ENCODE results near the gene RBMS3.
"Not testable (repeated sequence)": the region's sequence is repeated elsewhere in the genome, so short reads cannot be mapped to it uniquely, and the experiment has no call there.

The RBMS3 gene

DNA sequence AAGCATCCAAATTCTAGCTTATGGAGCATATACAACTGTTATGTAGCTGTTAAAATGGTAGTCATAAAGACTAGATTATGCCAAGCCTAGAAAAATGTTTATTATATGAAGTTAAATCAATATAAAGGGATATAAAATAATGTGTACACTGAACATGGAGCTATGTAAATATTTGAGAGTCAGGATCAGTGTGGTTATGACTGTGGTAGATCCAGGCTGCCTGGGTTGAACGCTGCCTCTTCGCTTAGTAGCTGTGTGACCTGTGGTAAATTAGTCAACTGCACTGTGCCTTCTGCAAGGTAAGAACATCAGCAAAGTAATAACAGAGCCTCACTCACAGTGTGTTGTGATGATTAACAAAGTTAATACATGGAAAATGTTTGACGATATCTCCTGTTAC, 212.2 kb downstream of the RBMS3 start:
- no peak for DNase-seq

DNA sequence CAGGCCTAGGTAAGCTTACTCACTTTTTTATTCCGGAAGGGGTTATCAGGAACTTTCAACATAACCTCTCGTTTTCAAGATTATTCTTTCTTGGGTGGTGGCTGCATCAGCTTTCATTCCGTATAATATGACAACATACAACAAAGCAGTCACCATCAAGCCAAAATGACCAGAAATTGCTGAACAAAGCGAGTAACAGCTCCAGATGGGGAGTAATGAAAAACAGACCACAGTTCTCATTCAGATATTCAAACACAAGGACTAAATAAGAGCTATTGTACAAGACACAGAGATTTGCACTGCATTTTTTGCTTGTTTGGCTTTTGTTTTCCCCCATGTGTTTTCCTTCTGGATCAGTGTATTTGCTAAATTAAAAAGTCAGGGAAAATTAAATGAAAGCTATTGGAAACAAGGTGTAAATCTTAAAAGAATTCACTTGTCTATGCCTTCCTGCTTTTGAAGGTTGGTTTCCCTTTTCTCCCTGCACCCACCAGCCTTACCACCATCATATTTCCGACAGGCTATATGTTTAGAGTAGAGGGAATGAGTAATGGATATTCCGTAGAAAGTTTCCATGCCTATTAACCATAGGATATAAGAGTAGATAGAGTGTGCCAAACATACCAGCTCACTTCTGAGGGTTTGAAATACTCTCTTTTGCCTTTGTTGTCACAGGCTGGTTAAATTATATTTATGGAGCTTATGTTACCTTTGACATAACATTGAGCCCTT, 213.6 kb downstream of the RBMS3 start:
- DNase-seq = no peak

DNA sequence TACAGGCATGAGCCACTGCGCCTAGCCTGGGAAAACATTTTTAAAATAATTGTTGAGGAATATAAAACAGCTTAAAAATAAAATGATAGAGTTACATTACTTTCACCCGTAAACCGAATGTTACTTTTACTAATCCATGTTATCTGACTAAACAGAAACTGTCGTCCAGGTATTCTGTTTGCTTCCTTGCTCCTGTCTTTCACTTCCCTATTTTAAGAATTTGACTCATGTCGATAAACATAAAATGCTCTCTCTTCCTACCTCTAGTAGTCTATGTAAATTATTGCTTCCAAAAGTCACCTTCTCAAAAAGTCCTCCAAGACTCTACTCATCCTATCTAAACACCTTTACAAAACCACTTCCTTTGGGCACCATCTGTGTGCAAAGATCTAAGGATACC, 216.4 kb downstream of the RBMS3 start:
- no peak for DNase-seq

DNA sequence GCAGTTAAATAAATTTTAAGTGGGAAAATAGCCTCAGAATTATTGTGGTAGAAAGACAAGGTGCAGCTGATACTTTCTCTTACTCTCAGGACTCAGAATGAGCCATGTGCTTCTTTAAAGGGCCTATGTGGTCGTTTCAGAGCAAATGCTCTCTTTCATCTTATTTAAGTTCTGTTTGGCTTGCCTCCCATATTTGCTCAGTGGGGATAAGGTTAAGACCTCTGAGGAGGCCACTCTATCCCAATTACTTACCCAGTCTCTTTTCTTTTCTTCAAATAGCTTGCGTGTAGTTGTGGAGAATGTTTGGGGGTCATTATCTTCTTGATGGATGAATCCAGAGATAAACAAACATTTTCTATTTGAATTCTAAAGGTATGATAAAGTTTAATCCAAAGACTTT, 221.9 kb downstream of the RBMS3 start:
- no peak for DNase-seq

DNA sequence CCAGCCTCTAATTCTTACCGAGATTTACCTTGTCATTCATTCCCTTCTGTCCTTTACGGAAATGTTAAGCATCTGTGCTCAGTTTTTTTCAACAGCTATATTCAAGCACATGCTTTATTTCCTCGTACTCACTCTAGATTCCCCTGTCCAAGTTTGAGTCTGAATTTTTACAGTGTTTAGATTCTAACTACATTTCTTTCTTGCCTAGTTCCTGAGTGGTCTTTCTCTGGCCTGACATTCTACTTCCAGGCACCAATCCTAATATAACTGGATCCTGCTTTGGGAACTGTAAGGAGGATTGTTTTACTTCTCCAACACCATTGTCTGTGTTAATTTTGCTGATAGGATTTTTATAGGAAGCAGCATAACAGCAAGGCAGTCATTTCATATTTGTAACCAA, 222.4 kb downstream of the RBMS3 start:
- no peak for DNase-seq

DNA sequence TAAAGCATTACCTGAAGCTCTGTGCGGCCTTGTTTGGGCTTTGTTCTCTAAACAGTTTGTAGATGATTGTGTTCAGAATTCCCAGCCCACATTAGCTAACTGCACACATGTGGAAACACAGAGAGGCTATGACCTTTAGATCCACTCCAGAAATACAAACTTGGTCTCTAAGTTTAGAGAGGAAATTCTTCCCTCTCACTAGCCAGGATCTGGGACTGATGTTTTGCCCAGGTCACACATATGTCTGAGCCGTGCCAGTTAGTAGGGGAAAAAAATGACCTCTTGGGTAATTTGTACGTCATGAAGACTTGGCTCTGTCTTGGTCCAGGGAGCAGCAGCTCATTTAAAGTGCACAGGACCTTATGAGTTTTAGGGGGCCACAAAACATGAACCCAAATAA, 223.1 kb downstream of the RBMS3 start:
- no peak for DNase-seq

DNA sequence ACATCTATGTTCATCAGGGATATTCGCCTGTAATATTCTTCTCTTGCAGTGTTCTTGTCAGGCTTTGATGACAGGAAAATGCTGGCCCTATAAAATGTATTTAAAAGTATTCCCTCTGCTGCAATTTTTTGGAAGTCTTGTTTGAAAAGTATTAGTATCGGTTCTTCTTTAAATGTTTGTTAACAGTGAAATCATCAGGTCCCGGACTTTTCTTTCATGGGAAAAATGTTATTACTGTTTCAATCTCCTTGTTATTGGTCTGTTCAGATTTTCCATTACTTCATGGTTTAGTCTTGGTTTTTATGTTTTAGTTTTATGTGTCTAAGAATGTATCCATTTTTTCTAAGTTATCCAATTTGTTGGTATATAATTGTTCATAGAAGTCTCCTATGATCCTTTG, 225.6 kb downstream of the RBMS3 start:
- DNase-seq = no peak

GRCh38 chr3:29511701-29512100, 230.8 kb downstream of the RBMS3 start:
- DNase-seq = no peak

- DNase-seq = no peak
These were observed 231.8 kb downstream of the RBMS3 start for GRCh38 chr3:29512641-29513040.

- DNase-seq = no peak
These were observed 232.4 kb downstream of the RBMS3 start for GRCh38 chr3:29513236-29513635.

- no peak for DNase-seq
These were observed 233.3 kb downstream of the RBMS3 start for GRCh38 chr3:29514170-29514569.

- no peak for DNase-seq
These were observed 234.0 kb downstream of the RBMS3 start for GRCh38 chr3:29514912-29515311.

DNA sequence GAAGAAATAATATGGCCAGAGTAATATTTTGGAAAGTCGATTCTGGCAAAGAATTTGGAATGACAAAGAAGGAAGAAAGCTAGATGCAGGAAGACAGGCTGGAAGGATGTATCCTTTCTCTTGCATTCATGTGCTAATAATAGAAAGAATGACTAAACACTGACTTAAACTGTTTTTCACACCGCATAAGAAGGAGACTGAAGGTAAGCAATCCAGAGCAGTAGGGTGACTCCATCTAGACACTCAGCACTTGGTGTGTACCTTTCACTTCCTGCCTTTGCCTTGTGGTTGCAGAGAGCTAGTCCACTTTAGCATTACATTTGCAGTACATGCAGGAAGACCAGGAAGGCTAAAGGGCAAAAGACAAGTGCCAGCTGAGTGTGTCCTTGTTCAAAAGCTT, 234.6 kb downstream of the RBMS3 start:
- no peak for DNase-seq

DNA sequence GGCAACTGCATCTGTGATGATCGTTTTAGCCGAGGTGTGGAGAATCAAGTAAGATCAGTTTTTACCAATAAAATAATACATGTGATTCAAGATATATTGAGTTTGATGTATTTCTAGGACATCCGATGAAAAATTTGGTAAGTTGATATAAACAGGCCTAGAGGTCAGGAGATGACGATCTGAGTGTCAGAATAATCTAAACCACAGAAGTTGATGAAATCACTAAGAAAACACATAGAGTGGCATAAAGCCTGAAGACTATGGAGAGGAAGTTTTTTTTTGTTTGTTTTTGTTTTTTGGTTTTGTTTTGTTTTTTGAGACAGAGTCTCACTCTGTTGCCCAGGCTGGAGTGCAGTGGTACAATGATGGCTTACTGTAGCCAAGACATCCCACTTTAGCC, 235.3 kb downstream of the RBMS3 start:
- no peak for DNase-seq

DNA sequence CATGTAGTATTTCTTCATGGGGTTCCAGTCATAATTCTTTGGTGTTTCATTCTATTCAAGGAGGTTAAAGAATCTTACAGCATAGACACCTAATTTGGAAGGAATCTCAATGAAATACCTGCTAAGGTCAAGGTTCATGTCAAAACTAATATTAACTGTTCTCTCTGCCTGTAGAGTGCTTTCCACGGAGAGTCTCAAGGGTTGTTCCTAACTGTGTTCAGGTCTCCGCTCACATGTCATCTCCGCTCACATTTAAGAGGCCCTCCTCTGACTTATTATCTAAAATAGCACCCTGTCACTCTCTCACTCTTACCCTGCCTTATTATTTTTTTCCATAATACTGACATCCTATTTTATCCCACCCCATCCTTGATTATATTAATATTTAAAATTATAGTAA, 239.9 kb downstream of the RBMS3 start:
- no peak for DNase-seq

- no peak for DNase-seq
These were observed 240.4 kb downstream of the RBMS3 start for GRCh38 chr3:29521293-29521692.

DNA sequence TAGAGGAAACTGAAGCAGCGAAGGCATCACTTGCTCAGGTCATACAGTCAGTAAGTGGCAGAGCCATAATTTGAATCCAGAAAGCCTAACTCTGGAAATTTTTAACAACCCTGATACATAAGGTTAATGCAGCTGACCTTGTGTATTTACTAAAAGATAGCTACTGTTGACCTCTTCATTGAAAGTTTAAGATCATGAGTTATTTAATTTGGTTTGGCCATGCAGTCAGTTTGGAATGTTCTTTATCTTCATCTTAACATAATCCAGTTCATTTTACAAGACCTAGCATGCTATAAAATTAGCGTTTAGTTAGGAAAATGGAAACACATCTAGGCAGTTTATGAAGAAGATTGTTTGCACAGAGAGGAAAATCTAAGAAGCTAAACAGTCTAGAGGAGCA, 240.9 kb downstream of the RBMS3 start:
- no peak for DNase-seq

- DNase-seq = not testable (repeated sequence)
These were observed 243.6 kb downstream of the RBMS3 start for GRCh38 chr3:29524433-29524832.

DNA sequence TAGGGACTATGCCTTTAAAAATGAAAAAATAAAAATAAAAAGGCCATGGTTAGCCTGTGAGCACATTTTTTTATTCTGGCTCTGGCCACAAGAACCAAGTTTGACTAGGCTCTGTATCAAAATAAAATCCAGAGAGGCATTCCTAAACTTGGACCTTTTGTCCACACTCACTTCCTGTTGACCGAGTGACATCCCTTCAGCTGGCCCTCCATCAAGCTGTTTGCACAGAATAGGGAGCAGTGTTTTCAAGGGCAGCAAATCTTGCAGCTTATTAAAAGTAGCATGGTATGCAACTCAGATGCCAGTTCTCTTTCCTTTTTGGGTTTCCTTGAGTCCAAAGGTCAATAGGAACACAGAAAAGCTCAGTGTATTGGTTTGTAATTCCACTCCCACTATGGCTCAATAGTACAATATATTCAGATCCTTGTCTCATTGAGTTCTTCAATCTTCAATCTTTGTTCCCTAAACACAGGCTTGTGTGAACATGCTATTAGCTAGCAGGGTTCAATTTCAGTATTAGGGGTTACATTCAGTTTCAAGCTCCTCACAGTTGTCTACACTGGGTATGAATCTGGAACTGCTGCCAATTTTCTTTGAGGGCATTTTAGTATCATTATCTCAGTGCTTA, 244.5 kb downstream of the RBMS3 start:
- no peak for DNase-seq

GRCh38 chr3:29527246-29527645, 246.4 kb downstream of the RBMS3 start:
- no peak for DNase-seq

DNA sequence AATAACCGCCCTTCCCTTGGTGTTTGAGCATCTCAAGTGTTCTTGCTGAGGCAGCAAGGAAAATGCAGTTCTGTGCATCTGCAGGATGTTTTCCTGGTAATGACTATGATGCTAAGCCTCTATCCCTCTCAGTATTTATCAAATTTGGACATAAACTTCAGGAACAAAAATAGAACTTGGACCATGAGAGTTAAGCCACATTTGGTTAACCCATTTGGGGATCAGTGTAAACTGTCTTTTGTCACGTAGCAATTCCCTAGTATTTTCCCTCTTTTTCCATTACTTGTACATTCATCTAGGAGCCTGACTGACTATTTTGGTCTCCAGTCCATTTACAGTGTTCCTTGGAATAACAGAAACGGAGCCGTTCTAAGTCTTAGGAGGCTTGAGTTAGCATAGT, 250.8 kb downstream of the RBMS3 start:
- DNase-seq = no peak

GRCh38 chr3:29532473-29532872, 251.6 kb downstream of the RBMS3 start:
- DNase-seq = no peak

GRCh38 chr3:29534006-29534405, 253.1 kb downstream of the RBMS3 start:
- no peak for DNase-seq

- DNase-seq = no peak
These were observed 255.3 kb downstream of the RBMS3 start for GRCh38 chr3:29536016-29536758.

Data from NCI-H774 (cell line).